Lung microvascular endothelial cell (primary cell): ENCODE data around the gene ZC3H7B. TPM values are rescaled to one million over a fixed set of nuclear protein-coding genes. Genes with fewer than 3 reads are reported as not detected.

Source experiments
- total RNA-seq: library from RNA; depleted of rRNA; stranded (reverse); fragments of >200 nt; gene quantifications from 2 replicates; pipeline ENCODE4 v1.2.1, GENCODE V29; 2014

The ZC3H7B gene
- total RNA-seq, 1 donor from 2014 or later = 53.6 TPM

Other genes with a start within 250 kb of the ZC3H7B start
- gene EP300, start 208.9 kb upstream of the ZC3H7B start, total RNA-seq = 20.9 and 33.7 TPM in 2 replicates
- gene L3MBTL2, start 96.2 kb upstream of the ZC3H7B start, total RNA-seq = 17.0 and 21.6 TPM in 2 replicates
- 0.44 and 0.60 TPM in 2 replicates for gene CHADL, start 60.6 kb upstream of the ZC3H7B start, total RNA-seq
- gene RANGAP1, start 15.3 kb upstream of the ZC3H7B start, total RNA-seq = 58.2 and 73.0 TPM in 2 replicates
- gene TEF, start 80.4 kb downstream of the ZC3H7B start, total RNA-seq = 2.6 and 3.6 TPM in 2 replicates
- gene TOB2, start 145.3 kb downstream of the ZC3H7B start, total RNA-seq = 11.6 and 16.5 TPM in 2 replicates
- gene PHF5A, start 167.2 kb downstream of the ZC3H7B start, total RNA-seq = 63.2 and 66.1 TPM in 2 replicates
- gene ACO2, start 167.6 kb downstream of the ZC3H7B start, total RNA-seq = 60.4 and 81.0 TPM in 2 replicates
- gene POLR3H, start 242.9 kb downstream of the ZC3H7B start, total RNA-seq = 9.3 and 9.6 TPM in 2 replicates